AG04450 (cell line): Measurements from ENCODE around the gene DOCK4. TPM values are rescaled to one million over a fixed set of nuclear protein-coding genes. Genes with fewer than 3 reads are reported as not detected.

Experiments
- CTCF ChIA-PET: fragments of 300-600, 350-600 bp; formaldehyde crosslinking; extraction: SDS; loops from one replicate; lab custom pipeline; 2022; ENCODE audit warnings: antibody characterized with exemption, inconsistent platforms; lab: Charles Lee
- POLR2A ChIA-PET: fragments of 350-600 bp; formaldehyde crosslinking; extraction: SDS; loops from one replicate; lab custom pipeline; 2021; ENCODE audit warnings: antibody characterized with exemption, inconsistent platforms; lab: Yijun Ruan, JAX
- DNase-seq: peaks from one replicate; pipeline ENCODE4 v3.0.0-alpha.2; 2011; ENCODE audit warnings: low read depth, low spot score
- H3K27ac ChIP-seq: one replicate; pipeline ENCODE4 v1.5.1; 2012; ENCODE audit warnings: low read depth, low read length, control low read depth
- H3K27me3 ChIP-seq: one replicate; pipeline ENCODE4 v1.6.0; 2012; ENCODE audit warnings: low read length; ENCODE audit not compliant: control insufficient read depth, insufficient read depth
- H3K4me3 ChIP-seq: 2 replicates; pipeline ENCODE4 v1.5.1; 2011; ENCODE audit warnings: mild to moderate bottlenecking, low read depth, low read length, control low read depth
- H3K9me3 ChIP-seq: 2 replicates; pipeline ENCODE4 v1.5.1; 2012; ENCODE audit warnings: low read length; ENCODE audit not compliant: control insufficient read depth, insufficient read depth
- CTCF ChIP-seq: IDR thresholded peaks from 2 replicates; pipeline ENCODE4 v1.5.1; 2011; ENCODE audit warnings: low read depth, low read length, control low read depth, inconsistent platforms
- polyA plus RNA-seq: library from polyadenylated mRNA; depleted of rRNA; stranded (reverse); fragments of >200 nt; gene quantifications from 2 replicates; pipeline ENCODE4 v1.2.3, GENCODE V29; 2011

DOCK4 gene
- polyA plus RNA-seq, 1 experiment, result 12.6 TPM

- CTCF ChIA-PET, result interaction anchor here (1.1 kb wide), 1 partner anchor 257 kb away, joined by 3 read pairs; no protein-coding TSS in a partner anchor
- Histone ChIP-seq H3K9me3 (no peaks in the 10 kb centered on the region), H3K4me3 (no peak overlapping the region), H3K27me3 (no peaks in the 10 kb centered on the region), H3K27ac (no peak overlapping the region)
- TF ChIP-seq CTCF, result no peak
- POLR2A ChIA-PET, result no interaction called here
- peak; percentile 21 for DNase-seq
Observed at GRCh38 chr7:112009081-112009480, 197.1 kb downstream of the DOCK4 start.

- Histone ChIP-seq H3K27me3 (no peaks in the 10 kb centered on the region), H3K27ac (no peak overlapping the region), H3K9me3 (no peaks in the 10 kb centered on the region), H3K4me3 (no peak overlapping the region)
- CTCF ChIA-PET, result interaction anchor here (0.8 kb wide), 1 partner anchor 244 kb away, joined by 3 read pairs; no protein-coding TSS in a partner anchor
- TF ChIP-seq CTCF, result no peak
- no peak for DNase-seq
- POLR2A ChIA-PET, result no interaction called here
Observed at GRCh38 chr7:112007185-112007584, 199.0 kb downstream of the DOCK4 start.

DNA sequence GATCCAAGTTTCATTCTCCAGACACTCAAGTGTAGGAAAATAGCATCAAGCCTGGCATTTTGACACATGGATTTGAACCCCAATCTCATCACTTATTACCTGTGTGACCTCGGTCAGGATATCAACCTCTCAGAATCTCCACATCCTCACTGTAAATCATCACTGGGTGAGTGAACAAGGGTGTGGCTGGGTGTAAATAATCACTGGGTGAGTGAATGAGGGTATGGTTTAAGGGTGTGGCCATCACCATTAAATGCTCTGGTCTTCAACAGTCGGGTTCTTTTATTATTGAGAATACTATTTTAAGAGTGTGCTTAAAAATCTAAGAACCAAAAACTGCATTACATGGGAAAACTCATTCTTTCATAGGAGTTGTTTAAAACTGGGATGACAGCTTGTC is 200.1 kb downstream of the DOCK4 start:
- ChIA-PET POLR2A (no interaction called here), CTCF (no interaction called here)
- no peak for TF ChIP-seq CTCF
- no peaks in the 10 kb centered on the region for H3K9me3 ChIP-seq
- H3K27me3 ChIP-seq, result no peaks in the 10 kb centered on the region
- no peak overlapping the region for H3K27ac ChIP-seq
- H3K4me3 ChIP-seq, result no peak overlapping the region
- DNase-seq, result no peak

DNA sequence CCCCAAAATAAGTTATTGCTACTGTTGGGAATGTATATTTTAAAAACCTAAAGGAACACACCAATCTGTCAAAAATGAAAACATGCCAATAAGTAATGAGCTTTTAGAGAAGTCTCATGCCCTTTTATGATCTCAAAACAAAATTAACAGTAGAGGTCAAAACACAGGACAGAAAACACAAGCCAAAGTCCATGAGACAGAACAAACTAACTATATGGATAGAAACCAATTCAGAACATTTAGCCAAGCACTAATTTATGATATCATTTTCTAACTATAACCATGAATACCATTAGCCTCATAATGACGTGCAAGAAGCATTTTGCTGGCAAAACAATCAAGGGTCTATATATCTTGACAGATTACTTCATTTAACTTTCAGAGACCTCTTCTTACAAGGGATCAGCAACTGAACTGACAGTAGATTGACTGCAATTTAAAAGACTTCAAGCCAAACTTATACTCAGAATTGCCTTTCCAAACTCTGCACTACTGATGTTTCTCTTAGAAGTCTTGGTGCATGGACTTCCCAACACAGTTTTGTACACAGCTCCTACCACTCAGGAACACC is 200.9 kb downstream of the DOCK4 start:
- DNase-seq, result no peak
- ChIA-PET POLR2A (no interaction called here), CTCF (no interaction called here)
- no peaks in the 10 kb centered on the region for H3K27me3 ChIP-seq
- no peaks in the 10 kb centered on the region for H3K9me3 ChIP-seq
- H3K4me3 ChIP-seq, result no peak overlapping the region
- TF ChIP-seq CTCF, result no peak
- H3K27ac ChIP-seq, result no peak overlapping the region

DNA sequence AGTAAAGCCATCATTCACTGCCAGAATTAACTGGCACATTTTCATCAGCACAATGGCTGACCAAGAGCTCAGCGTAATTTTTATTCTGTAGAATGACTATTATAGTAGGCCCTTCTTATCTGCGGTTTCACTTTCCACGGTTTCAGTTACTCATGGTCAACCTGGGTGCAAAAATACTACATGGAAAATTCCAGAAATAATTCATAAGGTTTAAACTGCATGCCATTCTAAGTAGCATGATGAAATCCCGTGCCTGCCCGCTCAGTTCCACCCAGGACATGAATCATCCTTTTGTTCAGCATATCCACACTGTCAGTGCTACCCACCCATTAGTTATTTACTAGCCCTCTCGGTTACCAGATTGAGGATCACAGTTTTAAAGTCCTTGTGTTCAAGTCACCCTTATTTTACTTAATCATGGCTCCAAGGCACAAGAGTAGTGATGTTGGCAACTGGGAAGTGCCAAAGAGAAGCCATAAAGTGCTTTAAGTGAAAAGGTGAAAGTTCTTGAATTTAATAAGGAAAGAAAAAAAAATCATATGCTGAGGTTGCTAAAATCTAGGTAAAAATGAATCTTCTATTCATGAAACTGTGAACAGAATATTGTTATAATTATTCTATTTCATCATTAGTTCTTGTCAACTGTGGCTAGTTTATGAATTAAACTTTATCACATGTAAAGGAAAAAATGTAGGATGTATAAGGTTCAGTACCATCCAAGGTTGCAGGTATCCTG is 204.9 kb downstream of the DOCK4 start:
- ChIA-PET POLR2A (no interaction called here), CTCF (no interaction called here)
- Histone ChIP-seq H3K27me3 (no peaks in the 10 kb centered on the region), H3K9me3 (no peaks in the 10 kb centered on the region), H3K4me3 (no peak overlapping the region), H3K27ac (no peak overlapping the region)
- DNase-seq, result no peak
- no peak for TF ChIP-seq CTCF
